Vagina (tissue), 2 donors: ENCODE measurements around the gene ADCY1. TPM values are rescaled to one million over a fixed set of nuclear protein-coding genes. Genes with fewer than 3 reads are reported as not detected.

ENCODE experiments used
- DNase-seq, 2 donors: peaks; one replicate each; pipeline ENCODE4 v3.0.0-alpha.2; 2017; ENCODE audit errors: extremely low spot score in 2 of 2
- H3K27ac ChIP-seq: fragments of 200-600 bp; sonication (generic); one replicate; pipeline ENCODE4 v1.5.1; 2019
- H3K27me3 ChIP-seq: fragments of 200-600 bp; sonication (generic); one replicate; pipeline ENCODE4 v1.5.1; 2019
- H3K36me3 ChIP-seq, 2 donors: fragments of 200-600 bp; sonication (generic); one replicate each; pipeline ENCODE4 v1.5.1; 2017 to 2019
- H3K4me1 ChIP-seq: fragments of 200-600 bp; sonication (generic); one replicate; pipeline ENCODE4 v1.5.1; 2019
- H3K4me3 ChIP-seq, 2 donors: fragments of 200-600 bp; sonication (generic); 1 replicate in 1 of 2; 2 replicates in 1 of 2; pipeline ENCODE4 v1.5.1; 2016 to 2019
- H3K9me3 ChIP-seq: fragments of 200-600 bp; sonication (generic); one replicate; pipeline ENCODE4 v1.5.1; 2019
- CTCF ChIP-seq, 3 experiments: fragments of 450-650 bp in 2 of 3; fragments of 200-600 bp in 1 of 3; sonication (generic) in 1 of 3; IDR thresholded peaks; one replicate each; pipeline ENCODE4 v1.5.1; 2017 to 2019; ENCODE audit warnings: antibody characterized with exemption in 3 of 3, mild to moderate bottlenecking in 2 of 3, moderate library complexity in 2 of 3
- POLR2A ChIP-seq, 2 donors: fragments of 450-650 bp; IDR thresholded peaks; one replicate each; pipeline ENCODE4 v1.6.1; 2017; ENCODE audit warnings: antibody characterized with exemption in 2 of 2, mild to moderate bottlenecking in 2 of 2, moderate library complexity in 2 of 2
- POLR2AphosphoS5 ChIP-seq, 2 donors: sonication (generic); formaldehyde crosslinking; IDR thresholded peaks; one replicate each; pipeline ENCODE4 v1.9.0; 2017; ENCODE audit warnings: antibody characterized with exemption in 2 of 2, mild to moderate bottlenecking in 2 of 2, low read depth in 1 of 2; ENCODE audit not compliant: insufficient read depth in 1 of 2
- intact Hi-C: fragments of 100-400 bp; cut with DNase I; formaldehyde crosslinking; loops from one replicate; pipeline ENCODE4 v1.15.1; 2023
- total RNA-seq: library from RNA; depleted of rRNA; stranded (reverse); fragments of >200 nt; gene quantifications from one replicate; pipeline ENCODE4 v1.2.3, GENCODE V29; 2016

The ADCY1 gene
- total RNA-seq, 1 donor from 2014 or later = 2.5 TPM

- Histone ChIP-seq H3K27me3 (no peaks in the 10 kb centered on the region), H3K27ac (no peak overlapping the region), H3K4me3 (no peak overlapping the region), H3K9me3 (no peaks in the 10 kb centered on the region), H3K36me3 (no peaks in the 10 kb centered on the region), H3K4me1 (peaks cover 11% of the 10 kb centered on the region)
- peak; percentile 16 to 75 for DNase-seq
- TF ChIP-seq CTCF (IDR thresholded peaks at IDR 0.05) = no peak
- TF ChIP-seq POLR2AphosphoS5 (IDR thresholded peaks at IDR 0.05; ENCODE audit: insufficient read depth in 1 of 2, low read depth in 1 of 2) = no peak
- no peak for TF ChIP-seq POLR2A (IDR thresholded peaks at IDR 0.05)
- intact Hi-C loops = no loop called here
Measured at GRCh38 chr7:45697576-45698136, 123.5 kb downstream of the ADCY1 start.

- peak; percentile 31 to 65 for DNase-seq
- intact Hi-C loops = no loop called here
- Histone ChIP-seq H3K36me3 (no peaks in the 10 kb centered on the region), H3K27me3 (no peaks in the 10 kb centered on the region), H3K9me3 (no peaks in the 10 kb centered on the region), H3K4me1 (peaks cover 11% of the 10 kb centered on the region), H3K4me3 (no peak overlapping the region), H3K27ac (no peak overlapping the region)
- TF ChIP-seq POLR2A (IDR thresholded peaks at IDR 0.05) = no peak
Measured at GRCh38 chr7:45698303-45699014, 124.3 kb downstream of the ADCY1 start.

GRCh38 chr7:45699015-45699309 is 124.8 kb downstream of the ADCY1 start:
- Histone ChIP-seq H3K27ac (no peak overlapping the region), H3K9me3 (no peaks in the 10 kb centered on the region), H3K4me1 (peaks cover 11% of the 10 kb centered on the region), H3K27me3 (no peaks in the 10 kb centered on the region), H3K36me3 (no peaks in the 10 kb centered on the region), H3K4me3 (no peak overlapping the region)
- TF ChIP-seq POLR2AphosphoS5 (IDR thresholded peaks at IDR 0.05; ENCODE audit: insufficient read depth in 1 of 2, low read depth in 1 of 2) (no peak), CTCF (IDR thresholded peaks at IDR 0.05) (no peak), POLR2A (IDR thresholded peaks at IDR 0.05) (no peak)
- DNase-seq = peak; percentile 54 to 85
- intact Hi-C loops = no loop called here

- Histone ChIP-seq H3K36me3 (no peaks in the 10 kb centered on the region), H3K9me3 (no peaks in the 10 kb centered on the region), H3K4me1 (peaks cover 11% of the 10 kb centered on the region), H3K27me3 (no peaks in the 10 kb centered on the region), H3K4me3 (no peak overlapping the region), H3K27ac (peak overlapping the region; percentile 36)
- intact Hi-C loops = no loop called here
- no peak for TF ChIP-seq CTCF (IDR thresholded peaks at IDR 0.05)
- TF ChIP-seq POLR2A (IDR thresholded peaks at IDR 0.05) = no peak
- TF ChIP-seq POLR2AphosphoS5 (IDR thresholded peaks at IDR 0.05; ENCODE audit: insufficient read depth in 1 of 2, low read depth in 1 of 2) = no peak
- DNase-seq = peak; percentile 77 to 81
Measured at GRCh38 chr7:45699726-45700390, 125.7 kb downstream of the ADCY1 start.

- peak overlapping the region; percentile 36 for H3K27ac ChIP-seq
- TF ChIP-seq POLR2AphosphoS5 (IDR thresholded peaks at IDR 0.05; ENCODE audit: insufficient read depth in 1 of 2, low read depth in 1 of 2) = no peak
- no peak for TF ChIP-seq POLR2A (IDR thresholded peaks at IDR 0.05)
- TF ChIP-seq CTCF (IDR thresholded peaks at IDR 0.05) = no peak
- H3K36me3 ChIP-seq = no peaks in the 10 kb centered on the region
- intact Hi-C loops = no loop called here
- peaks cover 11% of the 10 kb centered on the region for H3K4me1 ChIP-seq
- H3K4me3 ChIP-seq = no peak overlapping the region
- no peaks in the 10 kb centered on the region for H3K9me3 ChIP-seq
- DNase-seq = peak in 1 of 2 donors; percentile 34
- H3K27me3 ChIP-seq = no peaks in the 10 kb centered on the region
Measured at GRCh38 chr7:45700556-45700955, 126.4 kb downstream of the ADCY1 start.
